NCI-H2196 (cell line): Measurements from ENCODE around the gene TMIGD2.
"Not testable (repeated sequence)": the region's sequence is repeated elsewhere in the genome, so short reads cannot be mapped to it uniquely, and the experiment has no call there.

ENCODE experiments used
- DNase-seq: peaks from one replicate; lab custom pipeline; 2025; ENCODE audit not compliant: unreplicated experiment; lab: John Stamatoyannopoulos, UW

Gene TMIGD2

GRCh38 chr19:4268816-4269430 is 33.3 kb downstream of the TMIGD2 start:
- DNase-seq: no peak

GRCh38 chr19:4267901-4268815 is 34.0 kb downstream of the TMIGD2 start:
- no peak for DNase-seq

- peak; percentile 46 for DNase-seq
Observed at GRCh38 chr19:4267101-4267900, 34.9 kb downstream of the TMIGD2 start.

- DNase-seq: no peak
Observed at GRCh38 chr19:4266253-4267000, 35.8 kb downstream of the TMIGD2 start.

GRCh38 chr19:4264812-4265211 is 37.4 kb downstream of the TMIGD2 start:
- DNase-seq: no peak

- DNase-seq: no peak
Observed at GRCh38 chr19:4260613-4261191, 41.5 kb downstream of the TMIGD2 start.

GRCh38 chr19:4258181-4258580 is 44.0 kb downstream of the TMIGD2 start:
- no peak for DNase-seq

- DNase-seq: no peak
Observed at GRCh38 chr19:4257025-4257424, 45.2 kb downstream of the TMIGD2 start.

GRCh38 chr19:4256563-4256962 is 45.6 kb downstream of the TMIGD2 start:
- no peak for DNase-seq

GRCh38 chr19:4246767-4247593 is 55.2 kb downstream of the TMIGD2 start, which contains the start of gene YJU2:
Gene YJU2 (plus strand): TSS chr19:4247080. CDS start chr19:4247147, 67 bp downstream.
- DNase-seq: peak; percentile 99

- not testable (repeated sequence) for DNase-seq
Observed at GRCh38 chr19:4245938-4246337, 56.3 kb downstream of the TMIGD2 start.
